Stimulated activated naive CD4-positive, alpha-beta T cell (primary cell): Measurements from ENCODE around the gene TXK.

Experiments
- DNase-seq, 6 experiments: peaks; one replicate each; lab custom pipeline; 2025; lab: John Stamatoyannopoulos, UW

Gene TXK

GRCh38 chr4:48137846-48138245 lies 3.8 kb upstream of the TXK start:
- DNase-seq: peak in 3 of 6 experiments; percentile 36 to 45 (median 41)

GRCh38 chr4:48133669-48134068 lies 381 bp downstream of the TXK start:
- DNase-seq: no peak

- no peak for DNase-seq
Measured at GRCh38 chr4:48131736-48132135, 2.3 kb downstream of the TXK start.

GRCh38 chr4:48130100-48130499 lies 4.0 kb downstream of the TXK start:
- DNase-seq: no peak

- DNase-seq: peak in 1 of 6 experiments; percentile 22
Measured at GRCh38 chr4:48129307-48130014, 4.6 kb downstream of the TXK start.

- DNase-seq: peak; percentile 45 to 75 (median 58)
Measured at GRCh38 chr4:48127682-48128404, 6.2 kb downstream of the TXK start.

- no peak for DNase-seq
Measured at GRCh38 chr4:48127231-48127630, 6.8 kb downstream of the TXK start.

GRCh38 chr4:48126621-48127020 lies 7.4 kb downstream of the TXK start:
- no peak for DNase-seq

- DNase-seq: no peak
Measured at GRCh38 chr4:48124870-48125269, 9.2 kb downstream of the TXK start.

GRCh38 chr4:48122756-48123155 lies 11.3 kb downstream of the TXK start:
- DNase-seq: no peak

- no peak for DNase-seq
Measured at GRCh38 chr4:48121180-48121579, 12.9 kb downstream of the TXK start.

GRCh38 chr4:48120132-48120531 lies 13.9 kb downstream of the TXK start:
- no peak for DNase-seq

GRCh38 chr4:48119646-48120045 lies 14.4 kb downstream of the TXK start:
- DNase-seq: no peak

- DNase-seq: no peak
Measured at GRCh38 chr4:48118081-48118480, 16.0 kb downstream of the TXK start.

- no peak for DNase-seq
Measured at GRCh38 chr4:48116582-48116981, 17.5 kb downstream of the TXK start.

GRCh38 chr4:48114412-48114811 lies 19.6 kb downstream of the TXK start:
- no peak for DNase-seq

- no peak for DNase-seq
Measured at GRCh38 chr4:48112017-48112667, 21.9 kb downstream of the TXK start.

GRCh38 chr4:48110452-48110978 lies 23.5 kb downstream of the TXK start:
- no peak for DNase-seq

GRCh38 chr4:48109413-48110263 lies 24.4 kb downstream of the TXK start:
- DNase-seq: peak in 3 of 6 experiments; percentile 17 to 57 (median 56)

- no peak for DNase-seq
Measured at GRCh38 chr4:48108309-48109073, 25.6 kb downstream of the TXK start.

- DNase-seq: no peak
Measured at GRCh38 chr4:48105230-48105629, 28.8 kb downstream of the TXK start.
